Ishikawa (cell line): ENCODE data around the gene PLP2.

ENCODE experiments used
- CEBPB ChIP-seq: IDR thresholded peaks from 2 replicates; pipeline ENCODE4 v1.6.1; 2012
- EP300 ChIP-seq: IDR thresholded peaks from 2 replicates; pipeline ENCODE4 v1.6.1; 2012; ENCODE audit warnings: borderline replicate concordance
- RAD21 ChIP-seq: IDR thresholded peaks from 2 replicates; pipeline ENCODE4 v1.6.1; 2012; ENCODE audit warnings: low read depth
- TAF1 ChIP-seq: IDR thresholded peaks from 2 replicates; pipeline ENCODE4 v1.6.1; 2012; ENCODE audit warnings: low read depth, mild to moderate bottlenecking
- TCF12 ChIP-seq: IDR thresholded peaks from 2 replicates; pipeline ENCODE4 v1.6.1; 2012; ENCODE audit warnings: low read depth
- YY1 ChIP-seq: IDR thresholded peaks from 2 replicates; pipeline ENCODE4 v1.6.1; 2012; ENCODE audit warnings: low read depth
- ZBTB7A ChIP-seq: IDR thresholded peaks from 2 replicates; pipeline ENCODE4 v1.6.1; 2012; ENCODE audit warnings: low read depth
- TF ChIP-seq, protein P1 (sequence below): IDR thresholded peaks from 2 replicates; pipeline ENCODE4 v1.6.1; 2012
- TF ChIP-seq, protein P2 (sequence below): IDR thresholded peaks from 2 replicates; pipeline ENCODE4 v1.6.1; 2012

DNA sequence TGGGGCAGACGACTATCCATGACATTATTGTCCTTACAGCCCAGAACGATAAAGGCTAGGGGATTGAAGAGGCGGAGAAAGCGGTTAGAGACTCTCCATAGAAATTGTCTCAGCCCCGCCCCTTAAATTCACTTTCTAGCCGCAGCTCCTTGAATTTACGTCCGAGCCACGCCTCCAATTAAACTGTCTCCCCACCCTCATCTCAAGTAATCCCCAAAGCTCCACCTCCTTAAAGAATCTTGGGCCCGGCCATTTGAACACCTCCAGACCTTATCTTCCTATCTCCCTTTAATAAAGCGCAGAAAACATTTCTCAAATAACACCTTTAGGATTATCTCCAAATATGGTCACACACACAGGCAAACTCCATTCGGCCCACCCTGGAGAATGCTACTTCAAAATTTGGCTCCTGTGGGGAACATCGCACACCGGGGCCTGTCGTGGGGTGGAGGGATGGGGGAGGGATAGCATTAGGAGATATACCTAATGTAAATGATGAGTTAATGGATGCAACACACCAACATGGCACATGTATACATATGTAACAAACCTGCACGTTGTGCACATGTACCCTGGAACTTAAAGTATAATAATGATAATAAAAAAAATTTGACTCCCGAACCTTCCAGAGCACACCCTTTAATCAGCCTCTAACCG, 16.3 kb upstream of the PLP2 start:
- TF ChIP-seq CEBPB, result no peak
- no peak for TF ChIP-seq TAF1
- no peak for TF ChIP-seq EP300
- TF ChIP-seq, protein P1, sequence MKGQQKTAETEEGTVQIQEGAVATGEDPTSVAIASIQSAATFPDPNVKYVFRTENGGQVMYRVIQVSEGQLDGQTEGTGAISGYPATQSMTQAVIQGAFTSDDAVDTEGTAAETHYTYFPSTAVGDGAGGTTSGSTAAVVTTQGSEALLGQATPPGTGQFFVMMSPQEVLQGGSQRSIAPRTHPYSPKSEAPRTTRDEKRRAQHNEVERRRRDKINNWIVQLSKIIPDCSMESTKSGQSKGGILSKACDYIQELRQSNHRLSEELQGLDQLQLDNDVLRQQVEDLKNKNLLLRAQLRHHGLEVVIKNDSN, result no peak
- no peak for TF ChIP-seq RAD21
- no peak for TF ChIP-seq YY1
- TF ChIP-seq TCF12, result no peak
- no peak for TF ChIP-seq ZBTB7A
- TF ChIP-seq, protein P2, sequence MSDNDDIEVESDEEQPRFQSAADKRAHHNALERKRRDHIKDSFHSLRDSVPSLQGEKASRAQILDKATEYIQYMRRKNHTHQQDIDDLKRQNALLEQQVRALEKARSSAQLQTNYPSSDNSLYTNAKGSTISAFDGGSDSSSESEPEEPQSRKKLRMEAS, result no peak; the same call in 1 of the 2 replicates
